Smooth muscle cell (in vitro differentiated cells): ENCODE measurements around the gene MLKL. TPM values are rescaled to one million over a fixed set of nuclear protein-coding genes. Genes with fewer than 3 reads are reported as not detected.

Experiments used
- DNase-seq: peaks from one replicate; lab custom pipeline; 2025; ENCODE audit not compliant: unreplicated experiment; lab: John Stamatoyannopoulos, UW
- H2AFZ ChIP-seq: fragments of 200-600 bp; sonication (generic); 2 replicates; pipeline ENCODE4 v1.6.0; 2016; ENCODE audit warnings: antibody characterized with exemption, low read depth, mild to moderate bottlenecking
- H3F3A ChIP-seq: fragments of 200-600 bp; sonication (generic); 2 replicates; pipeline ENCODE4 v1.6.0; 2017; ENCODE audit warnings: antibody characterized with exemption, low read depth
- H3K27ac ChIP-seq: fragments of 200-600 bp; sonication (generic); 2 replicates; pipeline ENCODE4 v1.5.1; 2016; ENCODE audit warnings: low read depth, mild to moderate bottlenecking
- H3K27me3 ChIP-seq: fragments of 200-600 bp; sonication (generic); 2 replicates; pipeline ENCODE4 v1.6.1; 2016; ENCODE audit warnings: low read depth, mild to moderate bottlenecking
- H3K36me3 ChIP-seq: fragments of 200-600 bp; sonication (generic); 2 replicates; pipeline ENCODE4 v1.5.1; 2016; ENCODE audit warnings: low read depth
- H3K4me1 ChIP-seq: fragments of 200-600 bp; sonication (generic); 2 replicates; pipeline ENCODE4 v1.5.1; 2016; ENCODE audit warnings: low read depth
- H3K4me2 ChIP-seq: fragments of 200-600 bp; sonication (generic); 2 replicates; pipeline ENCODE4 v1.6.0; 2016; ENCODE audit warnings: mild to moderate bottlenecking
- H3K4me3 ChIP-seq: fragments of 200-600 bp; sonication (generic); 2 replicates; pipeline ENCODE4 v1.5.1; 2016; ENCODE audit warnings: mild to moderate bottlenecking
- H3K79me2 ChIP-seq: fragments of 200-600 bp; sonication (generic); 2 replicates; pipeline ENCODE4 v1.6.0; 2016; ENCODE audit warnings: low read depth, mild to moderate bottlenecking
- H3K9ac ChIP-seq: fragments of 200-600 bp; sonication (generic); 2 replicates; pipeline ENCODE4 v1.6.0; 2016; ENCODE audit warnings: low read depth
- H3K9me3 ChIP-seq: fragments of 200-600 bp; sonication (generic); replicated peaks from 2 replicates; pipeline ENCODE4 v1.5.1; 2016; ENCODE audit warnings: low read depth
- H4K20me1 ChIP-seq: fragments of 200-600 bp; sonication (generic); 2 replicates; pipeline ENCODE4 v1.6.0; 2016; ENCODE audit warnings: low read depth
- WGBS: methylation state at CpG from one replicate; pipeline ENCODE4 v1.1.7; 2016; ENCODE audit warnings: low lambda C conversion rate; 5-methylcytosine and 5-hydroxymethylcytosine counted together
- polyA plus RNA-seq: library from polyadenylated mRNA; unstranded; fragments of >200 nt; fragmentation: Nextera tagmentation; extraction: Ambion mirVana; gene quantifications from 2 replicates; pipeline ENCODE4 v1.2.1, GENCODE V29; 2016
- total RNA-seq: library from RNA; depleted of rRNA; stranded (reverse); fragments of >200 nt; gene quantifications from 2 replicates; pipeline ENCODE4 v1.2.3, GENCODE V29; 2014
- TF ChIP-seq, protein P1 (sequence below): fragments of 200-600 bp; sonication (generic); IDR thresholded peaks from 2 replicates; pipeline ENCODE4 v1.5.1; 2017; ENCODE audit warnings: borderline replicate concordance, mild to moderate bottlenecking, antibody characterized with exemption; ENCODE audit not compliant: insufficient read depth, poor library complexity, severe bottlenecking

Gene MLKL
- total and polyA plus RNA-seq, 2 experiments from 2014 or later = 4.3 to 4.6 TPM

DNA sequence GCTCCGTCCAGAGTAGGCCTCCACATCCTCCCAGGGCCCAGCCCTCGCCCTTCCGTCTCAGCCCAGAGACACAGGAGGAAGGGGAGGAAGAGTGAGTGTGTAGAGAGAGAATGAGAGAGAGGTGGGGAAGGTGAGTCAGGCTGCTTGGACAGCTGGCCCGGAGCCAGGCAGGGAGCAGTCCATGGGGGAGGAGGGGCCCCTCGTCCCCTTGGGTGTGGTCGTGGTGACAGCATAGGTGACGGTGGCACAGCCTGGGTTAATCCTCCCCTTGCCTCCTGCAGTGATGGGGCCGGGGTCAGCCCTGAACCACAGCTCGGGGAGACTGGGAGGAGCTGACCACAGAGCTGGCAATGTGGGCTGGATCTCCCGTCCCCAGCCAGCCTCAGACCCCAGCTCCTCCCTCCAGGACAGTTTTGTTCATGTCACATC is 37.5 kb upstream of the MLKL start:
- Histone ChIP-seq H3K9ac (no peak overlapping the region), H4K20me1 (no peaks in the 10 kb centered on the region), H3K4me1 (peaks cover 11% of the 10 kb centered on the region), H3K9me3 (no peaks in the 10 kb centered on the region), H3F3A (no peaks in the 10 kb centered on the region), H3K36me3 (no peaks in the 10 kb centered on the region), H3K79me2 (no peaks in the 10 kb centered on the region), H2AFZ (no peak overlapping the region), H3K4me3 (no peak overlapping the region), H3K27ac (no peak overlapping the region), H3K27me3 (no peaks in the 10 kb centered on the region), H3K4me2 (no peak overlapping the region)
- DNase-seq = no peak
- WGBS = 49% methylated on average over 10 of the region's 10 CpGs
- TF ChIP-seq, protein P1, sequence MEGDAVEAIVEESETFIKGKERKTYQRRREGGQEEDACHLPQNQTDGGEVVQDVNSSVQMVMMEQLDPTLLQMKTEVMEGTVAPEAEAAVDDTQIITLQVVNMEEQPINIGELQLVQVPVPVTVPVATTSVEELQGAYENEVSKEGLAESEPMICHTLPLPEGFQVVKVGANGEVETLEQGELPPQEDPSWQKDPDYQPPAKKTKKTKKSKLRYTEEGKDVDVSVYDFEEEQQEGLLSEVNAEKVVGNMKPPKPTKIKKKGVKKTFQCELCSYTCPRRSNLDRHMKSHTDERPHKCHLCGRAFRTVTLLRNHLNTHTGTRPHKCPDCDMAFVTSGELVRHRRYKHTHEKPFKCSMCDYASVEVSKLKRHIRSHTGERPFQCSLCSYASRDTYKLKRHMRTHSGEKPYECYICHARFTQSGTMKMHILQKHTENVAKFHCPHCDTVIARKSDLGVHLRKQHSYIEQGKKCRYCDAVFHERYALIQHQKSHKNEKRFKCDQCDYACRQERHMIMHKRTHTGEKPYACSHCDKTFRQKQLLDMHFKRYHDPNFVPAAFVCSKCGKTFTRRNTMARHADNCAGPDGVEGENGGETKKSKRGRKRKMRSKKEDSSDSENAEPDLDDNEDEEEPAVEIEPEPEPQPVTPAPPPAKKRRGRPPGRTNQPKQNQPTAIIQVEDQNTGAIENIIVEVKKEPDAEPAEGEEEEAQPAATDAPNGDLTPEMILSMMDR = no peak

GRCh38 chr16:74737521-74737920 is 36.9 kb upstream of the MLKL start:
- Histone ChIP-seq H3K27ac (no peak overlapping the region), H3K4me3 (no peak overlapping the region), H3K9ac (no peak overlapping the region), H3K4me2 (no peak overlapping the region), H3K79me2 (no peaks in the 10 kb centered on the region), H3F3A (no peaks in the 10 kb centered on the region), H4K20me1 (no peaks in the 10 kb centered on the region), H3K9me3 (no peaks in the 10 kb centered on the region), H3K36me3 (no peaks in the 10 kb centered on the region), H3K4me1 (peaks cover 11% of the 10 kb centered on the region), H2AFZ (no peak overlapping the region), H3K27me3 (no peaks in the 10 kb centered on the region)
- TF ChIP-seq, protein P1 = no peak
- DNase-seq = no peak
- 90% methylated on average over 6 of the region's 6 CpGs for WGBS

DNA sequence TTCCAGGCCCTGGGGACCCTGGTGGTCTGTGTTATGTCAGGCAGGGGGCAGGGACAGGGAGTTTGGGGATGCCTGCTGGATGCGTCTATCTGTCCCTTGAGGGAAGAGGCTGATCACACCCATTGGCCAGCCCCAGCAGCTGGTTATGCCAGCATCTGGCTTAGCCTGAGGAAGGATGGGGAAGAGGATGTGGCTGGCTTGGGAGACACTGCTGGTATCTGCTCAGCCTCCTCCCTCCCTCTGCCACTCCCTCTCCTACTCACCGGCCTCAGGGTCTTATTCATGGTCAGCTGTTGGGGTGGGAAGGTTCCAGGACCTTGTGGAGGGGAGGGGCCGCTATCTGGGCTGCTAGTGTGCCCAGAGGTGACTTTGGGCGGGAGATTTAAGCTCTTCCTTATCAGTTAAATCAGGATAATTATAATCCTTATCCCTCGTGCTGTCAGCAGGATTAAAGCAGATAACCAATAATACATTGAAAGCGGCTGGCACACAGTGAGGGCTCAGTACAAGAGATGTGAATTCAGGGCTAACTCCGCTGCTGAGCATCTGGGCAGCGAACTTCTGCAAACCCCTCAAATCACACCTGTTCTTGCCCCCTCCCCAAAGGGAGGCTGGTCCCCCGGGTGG is 36.0 kb upstream of the MLKL start:
- Histone ChIP-seq H3K27ac (no peak overlapping the region), H4K20me1 (no peaks in the 10 kb centered on the region), H3K9ac (no peak overlapping the region), H3K4me2 (no peak overlapping the region), H3K9me3 (no peaks in the 10 kb centered on the region), H3K4me3 (no peak overlapping the region), H3K27me3 (no peaks in the 10 kb centered on the region), H2AFZ (no peak overlapping the region), H3F3A (no peaks in the 10 kb centered on the region), H3K79me2 (no peaks in the 10 kb centered on the region), H3K36me3 (no peaks in the 10 kb centered on the region), H3K4me1 (peaks cover 11% of the 10 kb centered on the region)
- WGBS = 58% methylated on average over 9 of the region's 9 CpGs
- TF ChIP-seq, protein P1 = no peak
- no peak for DNase-seq

GRCh38 chr16:74735554-74735953 is 34.9 kb upstream of the MLKL start:
- H3K9me3 ChIP-seq = no peaks in the 10 kb centered on the region
- peaks cover 11% of the 10 kb centered on the region for H3K4me1 ChIP-seq
- H3K36me3 ChIP-seq = no peaks in the 10 kb centered on the region
- TF ChIP-seq, protein P1 = no peak
- H2AFZ ChIP-seq = no peak overlapping the region
- H3K4me3 ChIP-seq = no peak overlapping the region
- no peak overlapping the region for H3K27ac ChIP-seq
- H3K27me3 ChIP-seq = no peaks in the 10 kb centered on the region
- H3K9ac ChIP-seq = no peak overlapping the region
- H4K20me1 ChIP-seq = no peaks in the 10 kb centered on the region
- no peaks in the 10 kb centered on the region for H3F3A ChIP-seq
- H3K79me2 ChIP-seq = no peaks in the 10 kb centered on the region
- DNase-seq = no peak
- no peak overlapping the region for H3K4me2 ChIP-seq
- 100% methylated on average over 3 of the region's 3 CpGs for WGBS
